PFSK-1 (cell line): ENCODE data around the gene C20orf173.

Experiments used
- FOXP2 ChIP-seq: optimal IDR thresholded peaks from 2 replicates; pipeline ENCODE3; 2011; ENCODE audit warnings: borderline replicate concordance, control low read depth, inconsistent platforms; ENCODE audit not compliant: insufficient read depth; ENCODE audit errors: extremely low read length, extremely low read depth
- POLR2AphosphoS5 ChIP-seq: IDR thresholded peaks from 2 replicates; pipeline ENCODE4 v1.6.1; 2012; ENCODE audit warnings: low read depth, mild to moderate bottlenecking, control low read depth, low read length, moderate library complexity
- SIN3A ChIP-seq: IDR thresholded peaks from 2 replicates; pipeline ENCODE4 v1.6.1; 2012; ENCODE audit warnings: mild to moderate bottlenecking, low read length, moderate library complexity, borderline replicate concordance; ENCODE audit not compliant: insufficient read depth
- TAF1 ChIP-seq: IDR thresholded peaks from 2 replicates; pipeline ENCODE4 v1.6.1; 2012; ENCODE audit warnings: low read length, control low read depth, borderline replicate concordance; ENCODE audit not compliant: insufficient read depth
- TF ChIP-seq, protein P1 (sequence below), 2 experiments: IDR thresholded peaks; 2 replicates each; pipeline versions ENCODE4 v1.6.1 to v1.8.0; 2011 to 2012; ENCODE audit warnings: low read depth in 2 of 2, low read length in 2 of 2, control low read depth in 1 of 2, inconsistent platforms in 1 of 2, mild to moderate bottlenecking in 1 of 2, moderate library complexity in 1 of 2; ENCODE audit not compliant: insufficient read depth in 1 of 2

C20orf173 gene

DNA sequence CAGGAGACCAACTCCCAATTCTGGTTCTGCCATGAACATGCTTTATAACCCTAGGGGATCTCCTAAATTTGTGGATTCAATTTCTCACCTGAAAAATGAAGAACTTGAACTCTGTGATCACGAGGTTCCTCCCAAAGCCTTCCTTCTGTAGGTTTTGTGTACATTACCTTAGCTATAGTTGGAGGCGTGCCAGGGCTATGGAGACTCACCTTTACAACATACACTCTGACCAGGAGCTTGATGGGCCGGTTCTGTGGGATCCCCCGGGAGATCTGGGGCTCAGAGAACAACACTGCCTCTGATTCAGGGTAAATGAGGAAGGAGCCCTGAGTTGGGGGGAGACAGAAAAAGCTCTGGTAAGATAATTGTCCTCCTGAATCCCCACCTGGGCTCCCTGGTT lies 46.5 kb upstream of the C20orf173 start:
- TF ChIP-seq POLR2AphosphoS5 (no peak), TAF1 (no peak), FOXP2 (no peak), SIN3A (no peak)
- TF ChIP-seq, protein P1, sequence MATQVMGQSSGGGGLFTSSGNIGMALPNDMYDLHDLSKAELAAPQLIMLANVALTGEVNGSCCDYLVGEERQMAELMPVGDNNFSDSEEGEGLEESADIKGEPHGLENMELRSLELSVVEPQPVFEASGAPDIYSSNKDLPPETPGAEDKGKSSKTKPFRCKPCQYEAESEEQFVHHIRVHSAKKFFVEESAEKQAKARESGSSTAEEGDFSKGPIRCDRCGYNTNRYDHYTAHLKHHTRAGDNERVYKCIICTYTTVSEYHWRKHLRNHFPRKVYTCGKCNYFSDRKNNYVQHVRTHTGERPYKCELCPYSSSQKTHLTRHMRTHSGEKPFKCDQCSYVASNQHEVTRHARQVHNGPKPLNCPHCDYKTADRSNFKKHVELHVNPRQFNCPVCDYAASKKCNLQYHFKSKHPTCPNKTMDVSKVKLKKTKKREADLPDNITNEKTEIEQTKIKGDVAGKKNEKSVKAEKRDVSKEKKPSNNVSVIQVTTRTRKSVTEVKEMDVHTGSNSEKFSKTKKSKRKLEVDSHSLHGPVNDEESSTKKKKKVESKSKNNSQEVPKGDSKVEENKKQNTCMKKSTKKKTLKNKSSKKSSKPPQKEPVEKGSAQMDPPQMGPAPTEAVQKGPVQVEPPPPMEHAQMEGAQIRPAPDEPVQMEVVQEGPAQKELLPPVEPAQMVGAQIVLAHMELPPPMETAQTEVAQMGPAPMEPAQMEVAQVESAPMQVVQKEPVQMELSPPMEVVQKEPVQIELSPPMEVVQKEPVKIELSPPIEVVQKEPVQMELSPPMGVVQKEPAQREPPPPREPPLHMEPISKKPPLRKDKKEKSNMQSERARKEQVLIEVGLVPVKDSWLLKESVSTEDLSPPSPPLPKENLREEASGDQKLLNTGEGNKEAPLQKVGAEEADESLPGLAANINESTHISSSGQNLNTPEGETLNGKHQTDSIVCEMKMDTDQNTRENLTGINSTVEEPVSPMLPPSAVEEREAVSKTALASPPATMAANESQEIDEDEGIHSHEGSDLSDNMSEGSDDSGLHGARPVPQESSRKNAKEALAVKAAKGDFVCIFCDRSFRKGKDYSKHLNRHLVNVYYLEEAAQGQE (IDR thresholded peaks at IDR 0.05; ENCODE audit: insufficient read depth in 1 of 2, low read depth in 2 of 2, low read length in 2 of 2) = no peak

DNA sequence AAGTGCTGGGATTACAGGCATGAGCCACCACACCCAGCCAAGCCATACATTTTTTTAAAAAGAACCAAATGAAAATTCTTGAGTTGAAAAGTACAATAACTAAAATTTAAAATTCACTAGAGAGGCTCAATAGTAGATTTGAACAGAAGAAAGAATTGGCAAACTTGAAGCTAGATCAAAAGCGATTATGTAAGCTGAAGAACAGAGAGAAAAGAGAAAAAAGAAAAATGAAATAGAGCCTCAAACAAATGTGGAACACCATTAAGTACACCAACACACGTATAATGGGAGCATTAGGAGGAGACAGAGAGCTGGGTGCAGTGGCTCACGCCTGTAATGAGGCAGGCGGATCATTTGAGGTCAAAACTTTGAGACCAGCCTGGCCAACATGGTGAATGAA lies 43.4 kb upstream of the C20orf173 start:
- TF ChIP-seq FOXP2 (no peak), SIN3A (no peak), POLR2AphosphoS5 (no peak), TAF1 (no peak)
- TF ChIP-seq, protein P1 (IDR thresholded peaks at IDR 0.05; ENCODE audit: insufficient read depth in 1 of 2, low read depth in 2 of 2, low read length in 2 of 2) = no peak

DNA sequence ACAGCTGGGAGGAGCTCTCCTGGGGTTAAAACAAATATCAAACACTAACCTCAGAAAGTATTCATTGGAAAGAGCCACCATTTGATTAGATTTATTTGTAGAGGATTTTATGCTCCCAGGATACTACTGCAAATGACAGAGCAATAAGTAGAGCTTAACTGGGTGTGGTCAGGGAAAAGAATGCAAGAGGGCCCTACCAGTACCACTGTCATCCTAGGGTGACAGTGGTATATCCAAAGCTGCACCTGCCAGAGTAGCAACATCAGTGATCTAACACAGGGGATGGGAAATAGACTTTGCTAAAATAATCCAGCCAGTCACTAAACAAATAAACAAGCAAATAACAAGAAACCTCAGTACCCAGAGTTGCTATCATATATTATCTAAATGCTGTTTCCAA lies 42.1 kb upstream of the C20orf173 start:
- TF ChIP-seq FOXP2 (no peak), TAF1 (no peak), SIN3A (no peak), POLR2AphosphoS5 (no peak)
- TF ChIP-seq, protein P1 (IDR thresholded peaks at IDR 0.05; ENCODE audit: insufficient read depth in 1 of 2, low read depth in 2 of 2, low read length in 2 of 2) = no peak

DNA sequence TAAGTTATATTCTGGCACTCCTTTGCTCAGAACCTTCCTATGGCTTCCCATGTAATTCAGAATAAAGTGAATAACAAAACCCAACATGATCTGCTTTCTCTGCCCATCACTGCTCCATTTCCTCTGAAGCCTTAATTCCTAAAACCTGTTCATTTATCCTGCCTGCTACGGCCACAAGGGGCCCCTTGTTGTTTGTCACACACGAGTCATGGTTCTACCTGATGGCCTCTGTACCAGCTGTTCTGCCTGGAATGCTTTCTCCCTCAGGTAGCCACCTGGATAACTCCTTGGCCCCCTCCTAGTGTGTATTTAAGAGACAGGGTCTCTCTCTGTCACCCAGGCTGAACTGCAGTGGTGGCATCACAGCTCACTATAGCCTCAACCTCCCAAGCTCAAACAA lies 39.2 kb upstream of the C20orf173 start:
- TF ChIP-seq POLR2AphosphoS5 (no peak), TAF1 (no peak), FOXP2 (no peak), SIN3A (no peak)
- TF ChIP-seq, protein P1 (IDR thresholded peaks at IDR 0.05; ENCODE audit: insufficient read depth in 1 of 2, low read depth in 2 of 2, low read length in 2 of 2) = no peak

DNA sequence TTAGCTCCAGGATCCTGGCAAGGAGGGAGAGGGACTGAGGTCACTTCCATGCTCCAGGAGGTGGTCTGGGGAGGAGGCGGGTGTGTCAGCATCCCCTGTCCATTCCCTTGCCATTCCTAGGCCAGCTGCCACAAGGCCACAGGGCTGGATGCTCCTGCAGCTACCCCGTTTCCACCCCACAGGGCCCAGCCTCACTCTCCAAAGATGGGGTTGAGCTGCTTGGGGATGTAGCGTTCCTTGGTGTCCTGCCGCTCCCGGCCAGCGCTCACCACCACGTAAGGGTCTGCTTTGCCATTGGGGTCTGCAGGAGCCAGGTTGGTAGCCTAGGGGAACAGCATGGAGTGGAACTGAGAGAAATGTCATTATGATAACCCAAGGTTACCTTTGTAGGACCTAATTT lies 35.5 kb upstream of the C20orf173 start:
- TF ChIP-seq, protein P1 (IDR thresholded peaks at IDR 0.05; ENCODE audit: insufficient read depth in 1 of 2, low read depth in 2 of 2, low read length in 2 of 2) = no peak
- TF ChIP-seq TAF1 (no peak), FOXP2 (no peak), POLR2AphosphoS5 (no peak), SIN3A (no peak)
